ENCODE data around the gene TNFRSF1A.

GRCh38 chr12:6374786-6375160 is 32.9 kb upstream of the TNFRSF1A start:
- no peak for TF ChIP-seq EZH2 (IDR thresholded peaks at IDR 0.05; ENCODE audit: borderline replicate concordance, low read depth, low read length, severe bottlenecking)
- no peak for TF ChIP-seq CTCF (IDR thresholded peaks at IDR 0.05; ENCODE audit: borderline replicate concordance, extremely low read depth, low read length, poor library complexity, severe bottlenecking)
